ENCODE data around the gene GALNTL6.

GALNTL6 gene

DNA sequence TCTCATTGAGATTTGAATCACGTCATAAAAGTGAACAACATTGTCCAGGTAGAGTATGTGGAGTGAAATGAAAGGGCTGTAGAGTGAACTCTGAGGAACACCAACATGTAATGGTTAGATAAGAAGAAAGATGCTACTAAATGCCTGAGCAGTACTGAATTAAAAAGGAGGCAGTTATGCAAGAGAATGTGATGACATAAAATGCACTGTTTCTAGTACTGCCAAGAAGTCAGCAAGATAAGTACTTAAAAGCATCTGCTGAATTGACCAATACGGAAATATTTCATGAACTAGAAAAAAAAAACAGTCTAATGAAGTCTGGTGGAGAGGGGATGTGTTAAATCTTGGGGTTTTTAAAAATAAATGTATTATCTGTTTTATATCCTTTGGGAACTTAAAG, 771.6 kb downstream of the GALNTL6 start:
- FAIRE-seq, result no peak

DNA sequence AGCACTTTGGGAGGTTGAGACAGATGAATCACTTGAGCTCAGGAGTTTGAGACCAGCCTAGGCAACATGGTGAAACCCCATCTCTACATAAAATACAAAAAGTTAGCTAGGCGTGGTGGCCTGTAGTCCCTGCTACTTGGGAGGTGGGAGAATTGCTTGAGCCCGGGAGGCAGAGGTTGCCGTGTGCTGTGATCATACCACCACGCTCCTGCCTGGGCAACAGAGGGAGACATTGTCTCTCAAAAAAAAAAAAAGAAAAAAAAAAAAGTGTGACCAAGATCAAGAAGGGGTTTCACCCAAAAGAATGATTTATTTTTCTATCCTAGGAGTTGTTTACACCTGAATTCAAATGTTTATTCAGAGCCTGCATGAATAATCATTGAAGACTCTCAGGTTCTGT, 783.0 kb downstream of the GALNTL6 start:
- FAIRE-seq, result no peak

DNA sequence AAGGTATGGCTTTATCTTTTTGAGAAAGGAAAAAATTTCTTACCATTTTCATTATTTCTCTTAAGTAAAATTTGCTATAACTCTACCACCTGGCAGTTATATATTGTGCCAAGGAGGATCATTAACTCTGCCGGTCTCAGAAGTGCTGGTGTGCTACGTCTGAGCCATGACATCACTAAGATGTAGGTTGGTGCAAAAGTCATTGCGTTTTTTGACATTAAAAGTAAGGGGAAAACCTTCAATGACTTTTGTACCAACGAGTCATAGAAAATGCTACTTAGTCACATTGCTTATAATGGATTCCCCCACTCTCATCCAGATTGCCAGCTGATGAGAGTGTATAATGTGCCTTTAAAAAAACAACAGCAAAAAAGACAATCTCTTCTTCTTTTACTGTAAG, 786.4 kb downstream of the GALNTL6 start:
- no peak for FAIRE-seq

DNA sequence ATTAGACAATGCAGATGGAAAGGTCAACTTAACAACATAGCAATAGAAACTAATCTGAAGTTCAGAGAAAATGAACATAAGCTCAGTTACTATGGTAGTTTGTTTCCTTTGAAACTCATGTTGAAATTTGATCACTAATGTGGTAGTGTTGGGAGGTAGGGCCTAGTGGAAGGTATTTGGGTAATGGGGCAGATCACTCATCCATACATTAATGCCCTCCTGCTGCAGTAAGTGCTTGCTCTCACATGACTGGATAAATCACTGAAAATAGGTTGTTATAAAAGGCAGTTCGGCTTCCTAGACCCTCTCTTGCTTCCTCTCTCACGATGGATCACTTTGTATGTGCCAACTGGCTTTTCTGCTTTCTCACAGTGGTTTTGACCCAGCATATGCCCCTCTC, 788.0 kb downstream of the GALNTL6 start:
- FAIRE-seq, result no peak

DNA sequence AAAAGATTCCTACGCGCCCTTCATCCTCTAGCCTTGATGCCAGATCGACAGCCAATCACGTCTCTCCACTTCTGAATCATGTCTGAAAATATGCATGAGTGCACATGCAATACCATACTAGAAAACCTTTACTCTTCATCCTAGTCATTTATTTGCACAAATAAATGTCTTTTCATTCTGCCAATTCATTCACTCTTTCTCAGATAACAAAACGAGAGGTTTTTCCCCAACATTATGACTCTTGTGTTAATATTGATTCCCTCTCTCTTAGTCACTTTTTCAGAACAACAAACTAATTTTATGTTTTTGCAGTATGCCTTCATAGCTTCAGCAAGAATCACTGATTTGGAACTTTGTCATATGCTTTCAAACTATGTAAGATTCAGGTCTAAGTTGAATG, 806.0 kb downstream of the GALNTL6 start:
- no peak for FAIRE-seq

DNA sequence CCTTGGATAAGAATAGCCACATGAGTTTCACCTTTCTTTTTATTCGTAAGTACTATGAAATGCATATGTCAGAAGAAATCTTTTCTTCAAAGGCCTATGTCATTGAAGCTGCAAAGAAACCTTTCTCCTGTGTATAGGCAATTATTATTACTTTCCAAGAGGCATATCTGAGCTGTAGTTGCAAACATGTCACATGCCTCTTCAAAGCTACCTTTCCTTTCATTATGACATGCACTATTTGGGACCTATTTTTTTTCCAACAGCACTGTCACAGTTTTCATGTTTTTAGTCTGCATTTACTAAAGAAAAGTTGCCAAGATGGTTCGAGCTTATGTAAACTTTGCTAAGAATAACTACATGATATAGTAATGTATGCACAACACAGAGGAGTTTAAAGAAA, 806.6 kb downstream of the GALNTL6 start:
- FAIRE-seq, result no peak

DNA sequence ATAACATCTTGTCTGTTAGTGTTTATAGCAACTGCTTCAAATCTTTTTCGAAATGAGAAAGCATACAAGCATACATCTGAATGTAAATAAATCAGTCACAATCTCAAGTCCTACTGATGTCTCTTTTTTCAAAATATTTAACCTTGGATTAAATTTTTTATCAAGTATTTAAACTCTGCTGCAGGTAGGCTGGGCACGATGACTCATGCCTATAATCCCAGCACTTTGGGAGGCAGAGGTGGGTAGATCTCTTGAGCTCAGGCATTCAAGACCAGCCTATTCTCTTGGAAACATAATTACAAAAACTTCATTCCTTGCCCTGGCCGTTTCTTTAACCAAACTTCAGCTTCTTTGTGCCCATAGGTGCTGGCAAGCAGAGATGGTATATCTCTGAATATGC, 815.1 kb downstream of the GALNTL6 start:
- FAIRE-seq, result no peak

DNA sequence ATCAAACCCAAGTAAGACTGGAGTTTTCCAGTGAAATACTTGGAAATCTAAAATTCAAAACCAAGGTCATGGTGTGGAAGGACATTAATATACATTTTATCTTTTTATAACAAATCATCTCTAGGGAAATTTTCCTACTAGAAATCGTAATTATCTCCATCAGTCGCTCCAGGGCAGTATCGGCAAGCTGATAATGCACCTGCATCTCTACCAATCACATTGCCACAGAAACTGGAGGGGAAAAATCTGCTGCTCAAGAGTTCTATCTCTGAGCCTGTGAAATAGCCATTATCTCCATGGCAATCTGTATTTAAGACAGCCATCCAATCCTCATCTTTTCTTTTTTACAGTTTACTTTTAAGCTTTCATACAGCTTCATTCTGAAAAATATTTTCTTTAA, 817.1 kb downstream of the GALNTL6 start:
- FAIRE-seq, result no peak

DNA sequence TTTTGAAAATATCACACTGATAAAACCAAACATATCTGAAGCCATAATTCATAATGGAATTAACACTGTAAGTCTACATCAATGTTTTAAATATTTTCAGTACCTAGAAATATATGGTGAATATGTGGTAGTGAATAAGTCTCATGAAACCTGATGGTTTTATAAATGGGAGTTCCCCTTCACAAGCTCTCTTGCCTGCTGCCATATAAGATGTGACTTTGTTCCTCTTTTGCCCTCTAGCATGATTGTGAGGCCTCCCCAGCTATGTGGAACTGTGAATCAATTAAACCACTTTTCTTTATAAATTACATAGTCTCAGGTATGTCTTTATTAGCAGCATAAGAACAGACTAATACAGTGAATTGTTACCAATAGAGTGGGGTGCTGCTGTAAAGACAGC, 818.6 kb downstream of the GALNTL6 start:
- no peak for FAIRE-seq

DNA sequence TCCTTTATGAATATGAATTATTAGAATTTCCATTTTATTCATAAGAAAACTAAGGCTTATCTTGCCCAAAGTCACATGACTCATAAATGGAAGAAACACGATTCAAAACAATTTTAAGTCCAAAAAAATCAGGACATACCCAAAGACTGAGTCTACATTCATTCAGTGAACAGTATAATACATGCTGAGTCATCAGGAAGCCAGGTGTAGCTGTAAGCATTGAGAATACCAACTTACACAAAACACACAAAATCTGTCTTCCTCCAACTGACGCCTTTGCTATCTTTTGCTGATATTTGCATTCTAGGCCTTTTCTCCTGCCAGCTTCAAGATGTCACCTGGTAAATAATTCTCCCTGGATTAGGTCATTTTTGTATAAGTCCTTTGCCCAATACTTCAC, 835.3 kb downstream of the GALNTL6 start:
- FAIRE-seq, result no peak

DNA sequence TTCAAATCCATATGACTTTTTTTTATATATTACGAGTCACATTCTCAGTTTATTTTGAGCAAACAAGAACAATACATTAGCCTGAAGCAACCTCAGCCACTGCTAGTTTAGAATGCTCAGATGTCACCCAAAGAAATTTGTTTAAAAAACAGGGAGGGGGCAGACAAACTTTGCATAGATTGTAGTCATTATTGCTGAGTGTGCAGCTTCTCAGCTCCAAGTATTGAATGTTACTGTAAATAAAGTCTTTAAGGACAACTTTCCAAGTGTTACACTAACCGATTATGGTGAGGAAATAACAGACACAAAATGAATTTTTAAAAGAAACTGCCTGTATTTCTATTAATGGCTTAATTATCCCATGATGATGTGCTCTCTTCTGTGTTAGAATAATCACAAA, 835.9 kb downstream of the GALNTL6 start:
- no peak for FAIRE-seq

DNA sequence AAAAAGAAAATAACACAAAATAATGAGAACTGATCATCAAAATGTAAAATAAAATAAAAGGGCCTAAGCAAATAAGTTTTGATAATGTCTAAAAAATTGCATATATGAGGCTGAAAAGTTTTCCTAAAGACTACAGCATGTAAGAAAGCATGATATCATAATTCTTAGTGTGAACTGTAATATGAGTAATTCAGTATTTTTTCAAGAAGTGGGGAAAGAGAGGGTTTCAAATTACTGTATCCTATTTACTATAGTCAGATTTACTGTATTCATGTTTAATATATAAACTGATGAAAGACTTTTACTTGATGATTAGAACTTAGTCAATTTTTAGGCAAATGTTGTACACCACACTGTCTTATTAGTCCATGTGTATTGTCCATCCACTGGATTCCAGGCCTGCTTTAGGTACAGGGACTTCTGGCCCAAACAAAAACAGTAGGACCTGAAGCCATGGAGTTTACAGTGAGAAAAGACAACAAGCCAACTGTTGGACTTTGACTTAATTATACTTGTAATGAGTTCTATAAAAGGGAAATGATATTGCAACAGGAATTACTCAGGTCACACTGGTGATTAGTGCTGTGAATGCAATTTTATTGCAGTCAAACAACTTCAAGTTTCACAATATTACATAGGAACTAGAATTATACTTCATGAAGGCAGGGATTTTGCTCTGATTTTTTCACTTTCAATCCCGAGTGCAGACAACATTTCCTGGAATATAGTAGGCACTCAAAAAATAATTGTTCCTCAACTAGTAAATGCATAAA, 837.7 kb downstream of the GALNTL6 start:
- no peak for FAIRE-seq

DNA sequence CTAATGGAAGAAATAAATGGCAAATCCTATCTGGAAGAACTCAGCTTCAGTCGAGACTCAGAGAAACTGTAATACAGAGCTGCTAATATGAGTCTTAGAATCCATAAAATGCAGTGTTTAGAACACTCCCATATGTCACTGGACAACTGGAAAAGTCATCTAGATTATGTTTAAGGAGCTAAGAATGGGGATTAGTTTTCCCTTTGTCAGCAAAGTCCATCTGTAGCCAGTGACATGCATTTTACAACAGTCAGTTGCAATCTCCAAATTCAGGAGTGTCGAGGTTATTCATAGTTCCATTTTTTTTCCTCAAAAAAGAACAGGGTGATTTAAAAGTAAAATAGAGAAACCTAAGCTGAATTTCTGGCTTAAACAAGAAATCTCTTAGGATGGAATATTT, 838.8 kb downstream of the GALNTL6 start:
- FAIRE-seq, result no peak

DNA sequence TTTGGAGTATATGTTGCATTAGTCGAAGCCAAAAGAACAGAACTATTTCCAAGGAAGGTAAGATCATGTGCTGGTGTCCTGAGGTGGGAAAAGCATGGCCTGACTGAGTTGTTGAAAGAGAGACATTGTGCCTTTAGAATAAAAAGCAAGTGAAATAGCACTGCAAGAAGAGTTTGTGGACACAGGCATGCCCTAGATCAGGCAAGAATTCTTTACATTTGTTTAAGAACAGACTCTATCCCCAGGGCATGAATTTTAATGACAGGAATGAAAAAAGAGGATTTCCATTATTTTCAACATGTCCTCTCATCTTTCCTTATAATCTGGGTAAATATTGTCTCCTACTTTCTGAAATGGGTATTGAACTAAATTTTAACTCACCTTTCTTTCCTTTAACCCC, 839.2 kb downstream of the GALNTL6 start:
- FAIRE-seq, result no peak

DNA sequence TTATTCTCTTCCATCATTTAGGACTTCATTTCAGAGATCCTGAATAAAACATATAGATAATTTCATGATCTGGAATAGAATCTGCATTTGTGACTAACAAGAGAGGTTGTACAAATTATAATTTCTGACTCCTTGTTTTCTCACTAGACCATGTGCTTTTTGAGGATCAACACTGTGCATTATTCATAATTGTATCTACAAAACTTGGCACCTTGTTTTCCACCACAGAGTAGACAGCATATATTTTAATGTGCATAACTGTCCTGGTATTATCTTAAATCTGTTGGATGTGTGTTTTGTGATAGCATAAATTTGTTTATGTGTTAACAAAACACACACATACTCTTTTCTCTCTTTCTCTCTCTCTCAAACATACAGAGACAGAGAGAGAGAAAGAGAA, 840.5 kb downstream of the GALNTL6 start:
- FAIRE-seq, result no peak

DNA sequence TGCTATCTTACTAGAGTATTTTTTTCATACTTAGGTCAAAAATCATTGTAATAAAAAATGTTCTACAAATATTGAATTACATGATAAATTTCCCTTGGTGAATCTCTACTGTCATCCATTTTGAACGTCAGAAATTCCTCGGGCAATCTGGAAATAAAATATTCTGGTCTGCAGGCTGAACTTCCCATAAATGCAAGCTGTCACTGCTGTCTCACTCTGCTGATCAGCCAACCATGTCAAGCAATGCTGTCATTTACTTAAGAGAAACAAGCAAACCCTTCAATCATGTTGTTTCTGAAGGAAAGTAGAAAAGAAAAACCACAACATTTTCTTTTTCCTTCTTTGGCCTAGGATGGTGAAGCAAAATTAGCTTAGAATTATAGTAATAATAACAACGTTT, 841.3 kb downstream of the GALNTL6 start:
- FAIRE-seq, result no peak

DNA sequence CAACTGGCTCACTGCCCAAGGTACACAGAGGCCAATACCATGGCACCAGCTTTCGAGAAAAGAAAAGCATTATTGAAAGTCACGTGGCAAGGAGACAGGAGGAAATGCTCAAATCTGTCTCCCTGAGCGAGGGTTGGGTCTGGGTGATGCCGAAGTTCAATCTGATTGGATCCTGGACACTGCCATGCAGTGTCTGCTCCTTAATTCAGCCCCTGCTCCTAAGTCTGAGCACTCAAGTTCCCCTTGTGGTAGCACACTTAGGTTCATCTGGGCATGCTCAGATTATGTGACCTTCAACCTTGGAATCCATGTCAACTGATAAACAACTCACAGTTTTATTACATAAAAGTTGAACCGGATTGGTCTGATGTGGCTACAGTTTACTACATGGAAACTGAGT, 842.9 kb downstream of the GALNTL6 start:
- no peak for FAIRE-seq

DNA sequence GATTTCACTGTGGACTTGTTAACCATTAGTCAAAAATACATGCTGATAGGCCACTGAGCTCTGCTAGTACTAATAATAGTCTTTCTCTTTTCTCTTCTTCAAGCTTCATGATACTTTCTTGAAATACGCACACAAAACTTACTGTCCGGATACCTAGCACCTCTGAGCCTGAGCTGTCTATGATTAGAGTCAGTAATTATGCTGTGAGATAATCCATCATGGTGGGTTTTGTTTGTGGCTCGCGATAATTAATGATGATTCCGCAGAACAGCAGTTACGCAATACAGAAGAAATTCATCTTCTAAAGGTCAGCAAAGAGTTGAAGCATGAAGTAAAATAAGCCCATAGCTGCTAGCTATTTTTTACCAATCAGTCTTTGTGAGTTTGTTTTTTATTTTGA, 843.9 kb downstream of the GALNTL6 start:
- no peak for FAIRE-seq

DNA sequence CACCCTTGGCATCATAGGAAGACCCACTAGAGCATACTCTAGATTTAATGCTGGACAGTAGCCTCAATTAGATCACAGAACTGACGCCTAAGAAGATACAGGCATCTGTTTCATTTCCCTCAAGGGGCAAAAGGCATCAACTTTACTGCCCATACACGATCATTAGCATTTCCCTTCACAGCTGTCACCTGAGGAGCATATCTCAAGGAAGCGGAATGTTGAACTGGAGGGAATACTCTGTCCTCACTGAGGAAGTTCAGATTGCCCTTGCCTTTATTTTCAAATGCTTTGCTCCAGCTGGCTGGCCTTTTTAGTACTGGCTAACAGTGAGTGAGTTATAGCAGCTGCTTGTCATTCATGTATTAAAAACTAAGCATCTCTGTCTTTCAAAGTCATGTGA, 847.0 kb downstream of the GALNTL6 start:
- FAIRE-seq, result no peak

DNA sequence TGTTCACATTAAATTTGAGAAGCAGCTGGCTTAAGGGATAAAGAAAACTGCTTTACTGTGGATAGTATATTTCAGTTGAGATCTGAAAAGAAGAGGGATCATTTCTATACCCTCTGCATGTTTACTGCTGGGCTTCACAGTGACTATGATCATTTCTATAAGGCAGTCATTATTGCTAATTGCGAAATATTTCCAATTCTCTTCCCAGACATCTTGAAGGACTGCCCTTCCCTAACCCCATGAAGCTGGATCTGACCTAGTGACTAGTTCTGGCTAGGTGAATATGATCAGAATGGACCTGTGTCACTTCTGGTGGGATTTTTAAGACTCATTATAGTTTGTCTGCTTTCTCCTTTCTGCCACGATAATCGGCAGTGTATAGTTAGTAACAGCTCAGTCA, 848.9 kb downstream of the GALNTL6 start:
- FAIRE-seq, result no peak

DNA sequence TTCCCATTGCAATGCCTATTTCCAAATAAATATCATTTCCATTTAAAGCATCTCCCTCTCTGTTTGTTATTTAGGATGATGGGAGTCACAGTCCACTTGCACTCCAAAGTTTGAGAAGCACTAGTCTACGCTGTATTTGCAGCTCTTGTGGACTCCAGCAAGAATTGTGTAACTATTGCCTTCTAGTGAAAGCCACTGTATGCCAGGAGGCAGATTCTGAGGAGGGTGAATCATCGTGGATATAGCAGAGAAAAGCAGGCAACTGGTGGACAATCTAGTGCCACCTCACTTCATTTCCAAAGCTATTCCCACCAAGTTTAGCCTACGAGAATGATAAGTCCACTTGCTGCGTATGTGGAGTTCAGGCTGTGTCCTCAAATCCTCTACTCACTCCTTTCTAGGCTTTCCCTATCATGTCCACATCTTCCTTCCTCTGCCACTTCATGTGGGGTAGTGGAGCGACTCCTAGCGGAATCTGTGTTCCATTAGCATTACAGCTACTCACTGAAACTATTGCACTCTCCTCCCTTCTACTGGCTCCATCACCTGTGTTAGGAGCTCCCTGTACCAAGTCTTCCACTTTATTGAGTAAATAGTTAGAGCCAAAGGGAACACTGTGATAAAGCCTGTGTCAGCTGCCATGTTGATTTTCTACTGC, 853.6 kb downstream of the GALNTL6 start:
- FAIRE-seq, result no peak

DNA sequence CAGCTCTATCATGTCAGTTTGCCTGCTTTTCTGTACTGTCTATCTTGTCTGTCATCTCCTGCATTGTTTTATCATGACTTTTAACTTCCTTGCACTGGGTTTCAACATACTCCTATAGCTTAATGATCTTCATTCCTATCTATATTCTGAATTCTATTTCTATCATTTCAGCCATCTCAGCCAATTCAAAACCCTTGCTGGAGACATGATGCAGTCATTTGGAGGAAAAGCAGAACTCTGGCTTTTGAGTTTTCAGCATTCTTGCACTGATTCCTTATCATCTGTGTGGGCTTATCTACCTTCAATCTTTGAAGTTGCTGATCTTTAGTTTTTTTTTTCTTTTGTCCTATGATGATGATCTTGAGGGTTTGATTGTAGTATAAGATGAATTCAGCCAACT, 861.6 kb downstream of the GALNTL6 start:
- no peak for FAIRE-seq

DNA sequence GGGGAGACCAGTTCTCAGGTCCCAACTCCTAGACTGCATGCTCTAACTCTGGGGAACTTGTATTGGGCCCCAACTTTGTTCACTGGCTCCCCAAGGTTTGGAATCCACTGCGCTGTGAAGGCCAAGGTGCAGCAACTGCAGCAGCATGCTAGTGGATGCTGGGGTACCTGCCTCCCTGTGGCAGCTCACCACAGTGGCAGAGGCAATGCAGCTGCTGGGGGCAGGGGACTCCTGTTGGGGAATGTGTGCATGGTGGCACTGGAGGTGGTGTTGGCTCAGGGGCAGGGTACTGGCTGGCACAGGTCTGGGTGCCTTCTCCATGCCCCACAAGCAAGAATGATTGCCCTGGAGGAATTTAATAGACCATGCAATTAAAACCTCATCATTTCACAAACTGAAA, 862.0 kb downstream of the GALNTL6 start:
- no peak for FAIRE-seq

DNA sequence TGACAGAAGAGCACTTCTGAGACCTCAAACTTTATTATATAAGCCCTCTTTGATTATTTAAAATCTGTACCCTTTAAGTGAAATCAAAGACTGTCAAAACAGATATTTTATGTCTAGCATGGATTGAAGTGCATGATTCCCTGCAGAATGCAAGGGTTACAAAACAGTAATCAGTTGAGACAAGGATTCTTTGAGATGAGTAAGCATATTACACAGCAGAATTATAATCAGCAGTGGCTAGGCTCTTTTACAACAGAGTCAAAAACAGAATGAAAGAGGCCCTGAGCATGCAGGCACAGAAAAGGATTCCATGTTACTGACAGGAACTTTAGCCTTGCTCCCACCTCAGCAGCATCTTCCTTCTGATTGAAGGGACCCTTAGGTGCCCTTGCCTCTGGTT, 867.5 kb downstream of the GALNTL6 start:
- no peak for FAIRE-seq

DNA sequence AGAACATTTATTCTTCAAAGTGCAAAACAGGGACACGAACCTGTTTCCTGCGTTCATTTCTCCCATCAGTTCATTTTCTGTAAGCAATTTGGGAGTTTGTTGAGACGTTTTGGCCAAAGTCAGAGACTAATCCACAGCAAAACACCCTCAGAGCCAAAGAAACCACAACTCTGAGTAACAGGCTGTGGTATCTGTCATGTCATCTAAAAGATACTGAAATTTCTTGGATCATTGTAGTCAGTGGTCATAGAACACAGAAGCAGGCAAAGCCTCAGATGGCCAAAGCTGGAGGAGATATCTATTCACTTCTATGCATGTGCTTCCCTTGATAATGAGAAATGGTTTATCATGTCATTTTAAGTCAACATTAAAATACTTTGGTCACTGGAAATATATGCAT, 869.8 kb downstream of the GALNTL6 start:
- FAIRE-seq, result no peak
